Liver (tissue), 9 donors: ENCODE results near the gene EEF1G. TPM values are rescaled to one million over a fixed set of nuclear protein-coding genes. Genes with fewer than 3 reads are reported as not detected.

Experiments
- DNase-seq: peaks from one replicate; pipeline ENCODE4 v3.0.0-alpha.2; 2017; ENCODE audit warnings: low spot score
- H3K27ac ChIP-seq, 2 donors: one replicate each; pipeline ENCODE4 v1.7.0; 2013; ENCODE audit warnings: inconsistent platforms in 2 of 2, low read length in 2 of 2, control low read depth in 1 of 2, low read depth in 1 of 2, mild to moderate bottlenecking in 1 of 2
- H3K27me3 ChIP-seq, 4 donors: one replicate each; pipeline versions ENCODE4 v1.6.1 to v1.7.0; 2013; ENCODE audit warnings: low read length in 3 of 4, inconsistent platforms in 1 of 4, mild to moderate bottlenecking in 1 of 4, moderate library complexity in 1 of 4; ENCODE audit not compliant: control insufficient read depth in 4 of 4, insufficient read depth in 4 of 4
- H3K36me3 ChIP-seq, 4 donors: one replicate each; pipeline versions ENCODE4 v1.6.1 to v1.7.0; 2013; ENCODE audit warnings: low read length in 3 of 4, mild to moderate bottlenecking in 3 of 4, low read depth in 1 of 4, moderate library complexity in 1 of 4; ENCODE audit not compliant: control insufficient read depth in 4 of 4, insufficient read depth in 3 of 4
- H3K4me1 ChIP-seq, 4 donors: one replicate each; pipeline versions ENCODE4 v1.6.1 to v1.7.0; 2013; ENCODE audit warnings: low read length in 3 of 4, mild to moderate bottlenecking in 3 of 4, moderate library complexity in 1 of 4; ENCODE audit not compliant: control insufficient read depth in 4 of 4, insufficient read depth in 4 of 4
- H3K4me3 ChIP-seq, 3 donors: one replicate each; pipeline versions ENCODE4 v1.6.1 to v1.7.0; 2013; ENCODE audit warnings: low read length in 3 of 3, control low read depth in 1 of 3, low read depth in 1 of 3, mild to moderate bottlenecking in 1 of 3
- H3K9ac ChIP-seq, 2 donors: one replicate each; pipeline ENCODE4 v1.7.0; 2013; ENCODE audit warnings: low read length in 2 of 2, mild to moderate bottlenecking in 2 of 2, moderate library complexity in 2 of 2, control low read depth in 1 of 2, low read depth in 1 of 2
- H3K9me3 ChIP-seq, 4 donors: one replicate each; pipeline versions ENCODE4 v1.6.1 to v1.7.0; 2013; ENCODE audit warnings: low read length in 3 of 4; ENCODE audit not compliant: control insufficient read depth in 4 of 4
- EGR1 ChIP-seq, 2 donors: IDR thresholded peaks; 2 replicates each; pipeline ENCODE4 v1.6.1; 2016 to 2018; ENCODE audit warnings: antibody characterized with exemption in 2 of 2, low read depth in 2 of 2
- FOXA1 ChIP-seq: IDR thresholded peaks from 2 replicates; pipeline ENCODE4 v1.6.1; 2016; ENCODE audit warnings: antibody characterized with exemption
- FOXA2 ChIP-seq: IDR thresholded peaks from 2 replicates; pipeline ENCODE4 v1.6.1; 2016; ENCODE audit warnings: antibody characterized with exemption
- GABPA ChIP-seq, 2 donors: IDR thresholded peaks in 1 of 2; conservative IDR thresholded peaks in 1 of 2; 2 replicates each; pipeline ENCODE4 v1.6.1; 2016; ENCODE audit warnings: antibody characterized with exemption in 2 of 2, mild to moderate bottlenecking in 1 of 2, moderate library complexity in 1 of 2
- HNF4G ChIP-seq: IDR thresholded peaks from 2 replicates; pipeline ENCODE4 v1.6.1; 2016; ENCODE audit warnings: antibody characterized with exemption
- JUND ChIP-seq, 2 donors: IDR thresholded peaks; 2 replicates each; pipeline ENCODE4 v1.6.1; 2016; ENCODE audit warnings: antibody characterized with exemption in 2 of 2
- NR2F2 ChIP-seq: IDR thresholded peaks from 2 replicates; pipeline ENCODE4 v1.6.1; 2016; ENCODE audit warnings: antibody characterized with exemption
- RXRA ChIP-seq, 2 donors: IDR thresholded peaks; 2 replicates each; pipeline ENCODE4 v1.6.1; 2017 to 2018; ENCODE audit warnings: antibody characterized with exemption in 2 of 2, mild to moderate bottlenecking in 1 of 2
- SP1 ChIP-seq: IDR thresholded peaks from 2 replicates; pipeline ENCODE4 v1.6.1; 2018; ENCODE audit warnings: antibody characterized with exemption, mild to moderate bottlenecking
- YY1 ChIP-seq: IDR thresholded peaks from 2 replicates; pipeline ENCODE4 v1.6.1; 2016; ENCODE audit warnings: antibody characterized with exemption, mild to moderate bottlenecking
- WGBS: extraction: QIAGEN DNeasy Blood & Tissue Kit; methylation state at CpG from one replicate; pipeline ENCODE4 v1.1.7; 2013; 5-methylcytosine and 5-hydroxymethylcytosine counted together
- polyA plus RNA-seq, 2 donors: library from polyadenylated mRNA; stranded (reverse) in 1 of 2; unstranded in 1 of 2; fragments of 200-250 nt in 1 of 2; fragments of >200 nt in 1 of 2; fragmentation: Nextera tagmentation in 1 of 2; extraction: Ambion mirVana in 1 of 2; gene quantifications; one replicate each; pipeline versions ENCODE4 v1.2.1 to v1.2.3, GENCODE V29; 2013 to 2015
- total RNA-seq, 2 donors: library from RNA; depleted of rRNA; stranded (reverse); fragments of >200 nt; gene quantifications; one replicate each; pipeline ENCODE4 v1.2.3, GENCODE V29; 2014
- TF ChIP-seq, protein P1 (sequence below): IDR thresholded peaks from 2 replicates; pipeline ENCODE4 v1.6.1; 2016; ENCODE audit warnings: antibody characterized with exemption, mild to moderate bottlenecking
- TF ChIP-seq, protein P2 (sequence below): IDR thresholded peaks from 2 replicates; pipeline ENCODE4 v1.6.1; 2016; ENCODE audit warnings: antibody characterized with exemption
- donor health status: healthy.
- donor health status: healthy.
- donor health status: healthy.
- donor health status: healthy.
- donor health status: healthy.

Gene EEF1G
- total and polyA plus RNA-seq, 4 donors = 251 to 640 (median 469) TPM

DNA sequence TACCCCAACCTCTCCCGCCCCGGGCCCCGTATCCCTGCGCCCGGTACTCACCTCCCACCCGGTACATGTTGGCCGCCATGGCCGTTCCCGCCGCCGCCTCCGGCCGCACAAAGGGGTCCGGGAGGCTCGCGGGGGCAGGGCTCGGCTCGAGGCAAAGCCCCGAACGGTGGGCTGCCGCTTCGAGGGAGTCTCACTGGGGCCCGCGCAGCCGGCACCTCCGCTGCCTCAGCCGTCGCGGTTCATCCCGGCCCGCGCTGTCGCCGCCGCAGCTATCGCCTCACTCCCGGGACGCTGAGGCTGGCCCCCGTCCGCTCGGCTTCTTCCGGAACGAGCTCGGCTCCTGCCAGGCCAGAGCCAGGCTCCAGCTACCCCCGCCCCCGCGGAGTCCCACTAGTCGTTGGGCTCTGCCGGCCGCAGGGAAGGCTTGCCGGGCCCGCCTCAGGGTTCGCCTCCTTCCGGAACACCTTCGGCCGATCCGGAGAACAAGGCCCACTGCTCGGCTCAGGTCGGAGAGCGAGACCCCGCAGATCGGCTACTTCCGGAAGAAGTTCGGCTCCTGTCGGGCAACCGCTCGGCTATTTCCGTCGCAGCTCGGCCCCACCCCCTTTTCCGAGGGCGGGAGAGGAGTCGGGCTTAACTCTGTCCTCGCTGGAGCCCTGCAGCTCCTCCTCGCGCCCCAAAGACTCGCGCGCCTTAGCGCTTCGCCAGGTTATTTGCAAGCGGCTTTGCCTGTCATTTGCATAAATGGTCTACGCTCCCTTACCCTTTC lies 27.9 kb upstream of the EEF1G start, which contains the start of gene MTA2:
Gene MTA2, minus strand, starts transcription at position 494 of the 769 bp plus-strand sequence. Its CDS starts 415 bp downstream, at position 79.
- H3K4me1 ChIP-seq = peaks cover 8 to 40% (median 26%) of the 10 kb centered on the region in 4 donors
- peaks cover 4 to 24% (median 15%) of the 10 kb centered on the region in 4 donors for H3K36me3 ChIP-seq
- under 1% methylated on average over 83 of the region's 83 CpGs for WGBS

DNA sequence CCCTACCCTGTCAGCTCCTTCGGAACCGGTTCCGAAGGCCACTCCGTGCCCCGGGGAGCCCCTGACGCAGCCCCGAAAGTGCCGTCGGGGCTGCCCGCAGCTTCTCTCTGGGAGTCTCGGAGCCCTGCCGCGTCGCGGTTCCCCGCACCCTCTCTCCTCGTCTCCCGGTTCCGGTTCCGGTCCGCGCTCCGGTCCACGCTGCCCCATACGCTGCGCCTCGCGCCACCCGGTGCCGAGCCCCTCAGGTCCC lies 27.4 kb upstream of the EEF1G start:
- no peaks in the 10 kb centered on the region for H3K27me3 ChIP-seq
- no peaks in the 10 kb centered on the region for H3K9me3 ChIP-seq
- H3K9ac ChIP-seq = peak overlapping the region; percentile 89 to 92
- TF ChIP-seq GABPA (IDR thresholded peaks at IDR 0.05 in 1 of 2, conservative IDR thresholded peaks at IDR 0.05 in 1 of 2) = peak; percentile 26 to 59
- TF ChIP-seq, protein P1, sequence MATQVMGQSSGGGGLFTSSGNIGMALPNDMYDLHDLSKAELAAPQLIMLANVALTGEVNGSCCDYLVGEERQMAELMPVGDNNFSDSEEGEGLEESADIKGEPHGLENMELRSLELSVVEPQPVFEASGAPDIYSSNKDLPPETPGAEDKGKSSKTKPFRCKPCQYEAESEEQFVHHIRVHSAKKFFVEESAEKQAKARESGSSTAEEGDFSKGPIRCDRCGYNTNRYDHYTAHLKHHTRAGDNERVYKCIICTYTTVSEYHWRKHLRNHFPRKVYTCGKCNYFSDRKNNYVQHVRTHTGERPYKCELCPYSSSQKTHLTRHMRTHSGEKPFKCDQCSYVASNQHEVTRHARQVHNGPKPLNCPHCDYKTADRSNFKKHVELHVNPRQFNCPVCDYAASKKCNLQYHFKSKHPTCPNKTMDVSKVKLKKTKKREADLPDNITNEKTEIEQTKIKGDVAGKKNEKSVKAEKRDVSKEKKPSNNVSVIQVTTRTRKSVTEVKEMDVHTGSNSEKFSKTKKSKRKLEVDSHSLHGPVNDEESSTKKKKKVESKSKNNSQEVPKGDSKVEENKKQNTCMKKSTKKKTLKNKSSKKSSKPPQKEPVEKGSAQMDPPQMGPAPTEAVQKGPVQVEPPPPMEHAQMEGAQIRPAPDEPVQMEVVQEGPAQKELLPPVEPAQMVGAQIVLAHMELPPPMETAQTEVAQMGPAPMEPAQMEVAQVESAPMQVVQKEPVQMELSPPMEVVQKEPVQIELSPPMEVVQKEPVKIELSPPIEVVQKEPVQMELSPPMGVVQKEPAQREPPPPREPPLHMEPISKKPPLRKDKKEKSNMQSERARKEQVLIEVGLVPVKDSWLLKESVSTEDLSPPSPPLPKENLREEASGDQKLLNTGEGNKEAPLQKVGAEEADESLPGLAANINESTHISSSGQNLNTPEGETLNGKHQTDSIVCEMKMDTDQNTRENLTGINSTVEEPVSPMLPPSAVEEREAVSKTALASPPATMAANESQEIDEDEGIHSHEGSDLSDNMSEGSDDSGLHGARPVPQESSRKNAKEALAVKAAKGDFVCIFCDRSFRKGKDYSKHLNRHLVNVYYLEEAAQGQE = no peak
- peak overlapping the region; percentile 82 to 87 (median 87) for H3K4me3 ChIP-seq
- peaks cover 6 to 29% (median 20%) of the 10 kb centered on the region in 4 donors for H3K36me3 ChIP-seq
- H3K27ac ChIP-seq = peak overlapping the region; percentile 89 to 90
- no peak for DNase-seq
- WGBS = under 1% methylated on average over 30 of the region's 30 CpGs
- peaks cover 8 to 38% (median 24%) of the 10 kb centered on the region in 4 donors for H3K4me1 ChIP-seq

More for the DNA sequence above, 27.9 kb upstream of the EEF1G start, which contains the start of gene MTA2:
- DNase-seq = peak; percentile 100
- no peaks in the 10 kb centered on the region for H3K27me3 ChIP-seq
- peak within 1 kb of the TSS; percentile 82 to 87 (median 87) for H3K4me3 ChIP-seq
- TF ChIP-seq JUND (IDR thresholded peaks at IDR 0.05) (no peak), RXRA (IDR thresholded peaks at IDR 0.05) (no peak), SP1 (peak; percentile 51), FOXA2 (no peak), GABPA (IDR thresholded peaks at IDR 0.05 in 1 of 2, conservative IDR thresholded peaks at IDR 0.05 in 1 of 2) (peak; percentile 67 to 87), NR2F2 (peak; percentile 50), HNF4G (peak; percentile 92), EGR1 (IDR thresholded peaks at IDR 0.05; ENCODE audit: low read depth in 2 of 2) (peak; percentile 30 to 64), FOXA1 (peak; percentile 21), YY1 (peak; percentile 36)
- TF ChIP-seq, protein P2, sequence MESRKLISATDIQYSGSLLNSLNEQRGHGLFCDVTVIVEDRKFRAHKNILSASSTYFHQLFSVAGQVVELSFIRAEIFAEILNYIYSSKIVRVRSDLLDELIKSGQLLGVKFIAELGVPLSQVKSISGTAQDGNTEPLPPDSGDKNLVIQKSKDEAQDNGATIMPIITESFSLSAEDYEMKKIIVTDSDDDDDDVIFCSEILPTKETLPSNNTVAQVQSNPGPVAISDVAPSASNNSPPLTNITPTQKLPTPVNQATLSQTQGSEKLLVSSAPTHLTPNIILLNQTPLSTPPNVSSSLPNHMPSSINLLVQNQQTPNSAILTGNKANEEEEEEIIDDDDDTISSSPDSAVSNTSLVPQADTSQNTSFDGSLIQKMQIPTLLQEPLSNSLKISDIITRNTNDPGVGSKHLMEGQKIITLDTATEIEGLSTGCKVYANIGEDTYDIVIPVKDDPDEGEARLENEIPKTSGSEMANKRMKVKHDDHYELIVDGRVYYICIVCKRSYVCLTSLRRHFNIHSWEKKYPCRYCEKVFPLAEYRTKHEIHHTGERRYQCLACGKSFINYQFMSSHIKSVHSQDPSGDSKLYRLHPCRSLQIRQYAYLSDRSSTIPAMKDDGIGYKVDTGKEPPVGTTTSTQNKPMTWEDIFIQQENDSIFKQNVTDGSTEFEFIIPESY = peak; percentile 94
- TF ChIP-seq, protein P1 = no peak
- H3K9me3 ChIP-seq = no peaks in the 10 kb centered on the region
- H3K9ac ChIP-seq = peak within 1 kb of the TSS; percentile 89 to 92
- H3K27ac ChIP-seq = peak within 1 kb of the TSS; percentile 89 to 90
